Endothelial cell of umbilical vein (primary cell): ENCODE measurements around the gene NOPCHAP1. TPM values are rescaled to one million over a fixed set of nuclear protein-coding genes. Genes with fewer than 3 reads are reported as not detected.

Experiments
- BruUV-seq: library from RNA; stranded (reverse); fragments of 400-500 nt; replicated peaks from 2 replicates; lab custom pipeline; 2021; lab: Mats Ljungman, UMichigan
- CTCF ChIA-PET: fragments of 300-600, 350-600 bp; sonication (Branson Sonifier 250); formaldehyde crosslinking; loops from one replicate; lab custom pipeline; 2021; ENCODE audit warnings: antibody characterized with exemption, inconsistent platforms; lab: Charles Lee
- POLR2A ChIA-PET: fragments of 300-600, 350-600 bp; sonication (Branson Sonifier 250); formaldehyde crosslinking; loops from one replicate; lab custom pipeline; 2021; ENCODE audit warnings: antibody characterized with exemption, inconsistent platforms; lab: Charles Lee
- DNase-seq: peaks from one replicate; pipeline ENCODE4 v3.0.0-alpha.2; 2011; ENCODE audit warnings: low read depth, low spot score
- FAIRE-seq: peaks from 2 replicates; lab custom pipeline; 2011; peaks lifted over from hg19 to GRCh38; lab: Jason Lieb, UNC
- H2AFZ ChIP-seq: 2 replicates; pipeline ENCODE4 v1.6.0; 2012; ENCODE audit warnings: low read depth, low read length, control low read depth, inconsistent platforms
- H3K27ac ChIP-seq: 2 replicates; pipeline ENCODE4 v1.5.1; 2011; ENCODE audit warnings: low read depth, mild to moderate bottlenecking, control low read depth, low read length, moderate library complexity; ENCODE audit not compliant: insufficient read depth
- H3K27me3 ChIP-seq, 2 experiments: 2 replicates each; pipeline versions ENCODE4 v1.6.0 to v1.6.1; 2011; ENCODE audit warnings: low read length in 2 of 2, mixed read lengths in 1 of 2; ENCODE audit not compliant: control insufficient read depth in 2 of 2, insufficient read depth in 2 of 2
- H3K36me3 ChIP-seq, 2 experiments: 2 replicates in 1 of 2; 3 replicates in 1 of 2; pipeline ENCODE4 v1.5.1; 2011; ENCODE audit warnings: low read length in 2 of 2, mild to moderate bottlenecking in 1 of 2, moderate library complexity in 1 of 2; ENCODE audit not compliant: control insufficient read depth in 2 of 2, insufficient read depth in 2 of 2; ENCODE audit errors: extremely low read depth in 1 of 2
- H3K4me1 ChIP-seq: 3 replicates; pipeline ENCODE4 v1.5.1; 2011; ENCODE audit warnings: mild to moderate bottlenecking, low read length; ENCODE audit not compliant: control insufficient read depth, insufficient read depth; ENCODE audit errors: extremely low read depth
- H3K4me2 ChIP-seq: 2 replicates; pipeline ENCODE4 v1.6.1; 2011; ENCODE audit warnings: low read length, control low read depth, mixed read lengths; ENCODE audit not compliant: insufficient read depth
- H3K4me3 ChIP-seq, 3 experiments: fragments of 200-600 bp in 1 of 3; sonication (generic), shearing (Covaris generic) in 1 of 3; replicated peaks in 1 of 3; 2 replicates each; pipeline ENCODE4 v1.5.1; 2011 to 2016; ENCODE audit warnings: control low read depth in 3 of 3, low read length in 3 of 3, mild to moderate bottlenecking in 2 of 3, inconsistent platforms in 1 of 3, low read depth in 1 of 3, moderate library complexity in 1 of 3; ENCODE audit not compliant: insufficient read depth in 1 of 3
- H3K79me2 ChIP-seq: 2 replicates; pipeline ENCODE4 v1.6.0; 2012; ENCODE audit warnings: low read length, inconsistent platforms; ENCODE audit not compliant: control insufficient read depth, insufficient read depth
- H3K9ac ChIP-seq: replicated peaks from 2 replicates; pipeline ENCODE3; 2011; ENCODE audit warnings: low read length, control low read depth; ENCODE audit not compliant: insufficient read depth; ENCODE audit errors: extremely low read depth
- H3K9me1 ChIP-seq: replicated peaks from 3 replicates; pipeline ENCODE4 v1.6.0; 2011; ENCODE audit warnings: mild to moderate bottlenecking, low read length; ENCODE audit not compliant: control insufficient read depth, insufficient read depth; ENCODE audit errors: extremely low read depth
- H3K9me3 ChIP-seq: replicated peaks from 2 replicates; pipeline ENCODE4 v1.5.1; 2012; ENCODE audit warnings: low read length, inconsistent platforms; ENCODE audit not compliant: control insufficient read depth, insufficient read depth
- H4K20me1 ChIP-seq: replicated peaks from 2 replicates; pipeline ENCODE3; 2011; ENCODE audit warnings: mild to moderate bottlenecking, low read length; ENCODE audit not compliant: control insufficient read depth, insufficient read depth; ENCODE audit errors: extremely low read depth
- EZH2 ChIP-seq: IDR thresholded peaks from 2 replicates; pipeline ENCODE4 v1.6.1; 2012; ENCODE audit warnings: borderline replicate concordance, low read depth, mild to moderate bottlenecking, moderate library complexity, low read length, inconsistent platforms; ENCODE audit not compliant: severe bottlenecking
- FOS ChIP-seq: IDR thresholded peaks from 2 replicates; pipeline ENCODE4 v1.6.1; 2011; ENCODE audit warnings: mild to moderate bottlenecking, low read length, moderate library complexity, borderline replicate concordance; ENCODE audit not compliant: insufficient read depth
- GATA2 ChIP-seq: IDR thresholded peaks from 2 replicates; pipeline ENCODE4 v1.7.0; 2011; ENCODE audit warnings: low read depth, mild to moderate bottlenecking, moderate library complexity, mixed read lengths, low read length; ENCODE audit not compliant: insufficient read length, insufficient read depth
- JUN ChIP-seq: IDR thresholded peaks from 2 replicates; pipeline ENCODE4 v1.6.1; 2011; ENCODE audit warnings: borderline replicate concordance, low read depth; ENCODE audit not compliant: insufficient read length, insufficient read depth
- MAX ChIP-seq: IDR thresholded peaks from 2 replicates; pipeline ENCODE4 v1.6.1; 2011; ENCODE audit not compliant: insufficient read depth, insufficient read length
- MYC ChIP-seq: IDR thresholded peaks from one replicate; pipeline ENCODE4 v1.6.1; 2011; ENCODE audit warnings: mild to moderate bottlenecking, low read depth, low read length
- POLR2A ChIP-seq: IDR thresholded peaks from 2 replicates; pipeline ENCODE4 v1.6.1; 2012; ENCODE audit warnings: low read depth, mild to moderate bottlenecking, control low read depth, low read length
- POLR2AphosphoS5 ChIP-seq: IDR thresholded peaks from 2 replicates; pipeline ENCODE4 v1.6.1; 2012; ENCODE audit warnings: low read depth, mild to moderate bottlenecking, control low read depth, low read length, moderate library complexity; ENCODE audit not compliant: insufficient read depth
- dilution Hi-C: fragments of 300-500 bp; cut with MboI; formaldehyde crosslinking; loops from one replicate; pipeline ENCODE4 v1.15.0; 2019; ENCODE audit warnings: low sequenced_read_pairs; ENCODE audit not compliant: extremely low pct_ligation_motif_present
- intact Hi-C: fragments of 100-400 bp; cut with micrococcal nuclease; formaldehyde crosslinking; loops from one replicate; pipeline ENCODE4 v1.10.0; 2022
- polyA plus RNA-seq, 4 experiments: library from polyadenylated mRNA; depleted of rRNA in 3 of 4; stranded (reverse) in 3 of 4; unstranded in 1 of 4; fragments of >200 nt; gene quantifications; 2 replicates each; pipeline versions ENCODE4 v1.2.1 to v1.2.3, GENCODE V29; 2011 to 2012; ENCODE audit warnings: missing spikeins in 1 of 4
- total RNA-seq: library from RNA; stranded (reverse); gene quantifications from 2 replicates; pipeline ENCODE4 v1.2.3, GENCODE V29; 2021
- TF ChIP-seq, protein P1 (sequence below), 2 donors: IDR thresholded peaks; 1 replicate in 1 of 2; 2 replicates in 1 of 2; pipeline ENCODE4 v1.5.1; 2011; ENCODE audit warnings: low read length in 2 of 2, mild to moderate bottlenecking in 2 of 2, moderate library complexity in 2 of 2, control low read depth in 1 of 2, inconsistent platforms in 1 of 2, low read depth in 1 of 2; ENCODE audit not compliant: insufficient read depth in 1 of 2; ENCODE audit errors: extremely low read depth in 1 of 2

Gene NOPCHAP1
- total and polyA plus RNA-seq, 2 donors (not counting 3 experiments of a cell fraction or from before 2014, with no cell fraction given), result 6.1 to 17.8 TPM

DNA sequence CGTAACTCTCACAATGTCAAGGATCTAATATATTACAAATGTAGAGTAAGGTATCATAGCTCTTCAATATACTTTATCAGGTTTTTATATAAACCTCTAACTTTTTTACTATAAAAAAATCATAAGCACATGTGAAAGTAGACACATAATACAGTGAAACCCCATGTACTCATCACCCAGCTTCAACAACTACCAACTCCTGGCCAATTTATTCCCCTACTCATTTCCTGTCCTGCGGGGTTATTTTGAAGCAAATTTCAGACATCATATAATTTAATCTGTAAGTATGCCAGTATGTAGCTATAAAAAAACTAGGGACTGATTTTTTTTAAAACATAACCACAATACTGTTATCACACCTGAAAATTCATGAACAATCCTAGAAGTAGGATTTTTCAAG, 47.7 kb downstream of the NOPCHAP1 start:
- Histone ChIP-seq H3K4me2 (no peak overlapping the region), H3K27me3 (no peaks in the 10 kb centered on the region), H3K9me3 (no peaks in the 10 kb centered on the region), H3K4me3 (no peak overlapping the region), H4K20me1 (no peaks in the 10 kb centered on the region), H3K27ac (no peak overlapping the region), H2AFZ (no peak overlapping the region), H3K9me1 (no peaks in the 10 kb centered on the region), H3K4me1 (peaks cover 4% of the 10 kb centered on the region), H3K36me3 (no peaks in the 10 kb centered on the region), H3K79me2 (no peaks in the 10 kb centered on the region), H3K9ac (no peak overlapping the region)
- intact Hi-C loops (no loop called here), dilution Hi-C loops (no loop called here)
- ChIA-PET POLR2A (no interaction called here), CTCF (interaction anchor here (0.5 to 1.6 kb wide), 2 partner anchors 652 to 880 kb away, joined by 3 to 6 read pairs; no protein-coding TSS in a partner anchor)
- BruUV-seq, result no TSS peak
- no peak for TF ChIP-seq FOS
- no peak for TF ChIP-seq GATA2
- no peak for TF ChIP-seq JUN
- TF ChIP-seq MAX, result no peak
- no peak for TF ChIP-seq EZH2
- TF ChIP-seq MYC, result no peak
- TF ChIP-seq, protein P1, sequence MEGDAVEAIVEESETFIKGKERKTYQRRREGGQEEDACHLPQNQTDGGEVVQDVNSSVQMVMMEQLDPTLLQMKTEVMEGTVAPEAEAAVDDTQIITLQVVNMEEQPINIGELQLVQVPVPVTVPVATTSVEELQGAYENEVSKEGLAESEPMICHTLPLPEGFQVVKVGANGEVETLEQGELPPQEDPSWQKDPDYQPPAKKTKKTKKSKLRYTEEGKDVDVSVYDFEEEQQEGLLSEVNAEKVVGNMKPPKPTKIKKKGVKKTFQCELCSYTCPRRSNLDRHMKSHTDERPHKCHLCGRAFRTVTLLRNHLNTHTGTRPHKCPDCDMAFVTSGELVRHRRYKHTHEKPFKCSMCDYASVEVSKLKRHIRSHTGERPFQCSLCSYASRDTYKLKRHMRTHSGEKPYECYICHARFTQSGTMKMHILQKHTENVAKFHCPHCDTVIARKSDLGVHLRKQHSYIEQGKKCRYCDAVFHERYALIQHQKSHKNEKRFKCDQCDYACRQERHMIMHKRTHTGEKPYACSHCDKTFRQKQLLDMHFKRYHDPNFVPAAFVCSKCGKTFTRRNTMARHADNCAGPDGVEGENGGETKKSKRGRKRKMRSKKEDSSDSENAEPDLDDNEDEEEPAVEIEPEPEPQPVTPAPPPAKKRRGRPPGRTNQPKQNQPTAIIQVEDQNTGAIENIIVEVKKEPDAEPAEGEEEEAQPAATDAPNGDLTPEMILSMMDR (IDR thresholded peaks at IDR 0.05; ENCODE audit: extremely low read depth in 1 of 2, insufficient read depth in 1 of 2, low read depth in 1 of 2, low read length in 2 of 2), result no peak
- TF ChIP-seq POLR2A, result no peak
- TF ChIP-seq POLR2AphosphoS5, result no peak
- no peak for DNase-seq
- FAIRE-seq, result no peak

Other genes starting within 250 kb of the NOPCHAP1 start
- gene SLC41A2, start 28.0 kb upstream of the NOPCHAP1 start, total RNA-seq, result 7.5 and 8.0 TPM in 2 replicates
- gene SLC41A2, start 28.0 kb upstream of the NOPCHAP1 start, polyA plus RNA-seq, result 0.97 and 1.7 TPM in 2 replicates
- 2.2 and 2.5 TPM in 2 replicates for gene ALDH1L2, start 98.1 kb downstream of the NOPCHAP1 start, total RNA-seq
- gene ALDH1L2, start 98.1 kb downstream of the NOPCHAP1 start, polyA plus RNA-seq, result 1.4 and 1.5 TPM in 2 replicates
- 99.8 and 123 TPM in 2 replicates for gene WASHC4, start 121.4 kb downstream of the NOPCHAP1 start, total RNA-seq
- gene WASHC4, start 121.4 kb downstream of the NOPCHAP1 start, polyA plus RNA-seq, result 22.0 and 30.4 TPM in 2 replicates
- gene APPL2, start 249.9 kb downstream of the NOPCHAP1 start, total RNA-seq, result 21.4 and 31.8 TPM in 2 replicates
- 8.1 and 9.2 TPM in 2 replicates for gene APPL2, start 249.9 kb downstream of the NOPCHAP1 start, polyA plus RNA-seq